ENCODE measurements around the gene DEAF1. TPM values are rescaled to one million over a fixed set of nuclear protein-coding genes. Genes with fewer than 3 reads are reported as not detected.

DEAF1 gene
- polyA plus RNA-seq, 1 donor (not counting 4 experiments of a cell fraction or from before 2014, with no cell fraction given), result 8.1 TPM

GRCh38 chr11:597166-597725, 97.8 kb downstream of the DEAF1 start:
- DNase-seq (ENCODE audit: low read depth, low spot score) (no peak), FAIRE-seq (no peak)
- Histone ChIP-seq H4K20me1 (ENCODE audit: control insufficient read depth, extremely low read depth, insufficient read depth, low read length) (no peaks in the 10 kb centered on the region), H3K79me2 (ENCODE audit: control insufficient read depth, insufficient read depth, low read length) (peaks cover 43% of the 10 kb centered on the region), H3K27ac (ENCODE audit: control insufficient read depth, insufficient read depth, low read length) (no peak overlapping the region), H3K4me1 (ENCODE audit: control insufficient read depth, extremely low read depth, insufficient read depth, low read length) (no peaks in the 10 kb centered on the region), H3K9ac (ENCODE audit: control insufficient read depth, extremely low read depth, insufficient read depth, low read length) (no peak overlapping the region), H3K4me2 (ENCODE audit: control insufficient read depth, extremely low read depth, insufficient read depth, low read depth, low read length) (no peak overlapping the region), H3K9me3 (ENCODE audit: control insufficient read depth, low read depth, low read length) (no peaks in the 10 kb centered on the region), H3K9me1 (ENCODE audit: control insufficient read depth, extremely low read depth, insufficient read depth, low read length) (no peaks in the 10 kb centered on the region), H3K36me3 (ENCODE audit: control insufficient read depth in 2 of 2, extremely low read depth in 1 of 2, insufficient read depth in 2 of 2, low read length in 2 of 2) (peaks cover 48 to 53% of the 10 kb centered on the region in 2 experiments), H3K27me3 (ENCODE audit: control insufficient read depth, extremely low read depth, insufficient read depth, low read length) (no peaks in the 10 kb centered on the region), H3K4me3 (ENCODE audit: control insufficient read depth in 2 of 3, extremely low read depth in 1 of 3, insufficient read depth in 2 of 3, low read depth in 1 of 3, low read length in 3 of 3) (no peak overlapping the region), H2AFZ (ENCODE audit: control insufficient read depth, low read length) (no peak overlapping the region)
- TF ChIP-seq EZH2 (IDR thresholded peaks at IDR 0.05; ENCODE audit: low read length) (no peak), CTCF (optimal IDR thresholded peaks at IDR 0.05 in 1 of 3, IDR thresholded peaks at IDR 0.05 in 1 of 3, conservative IDR thresholded peaks at IDR 0.05 in 1 of 3; ENCODE audit: extremely low read depth in 1 of 3, insufficient read depth in 2 of 3, low read length in 3 of 3) (peak in 2 of 3 experiments; percentile 15 to 16)
- dilution Hi-C loops (cut with MboI; ENCODE audit: extremely low pct_ligation_motif_present, low sequenced_read_pairs), result no loop called here

- DNase-seq (ENCODE audit: low read depth, low spot score) (no peak), FAIRE-seq (no peak)
- peaks cover 42% of the 10 kb centered on the region for H3K79me2 ChIP-seq (ENCODE audit: control insufficient read depth, insufficient read depth, low read length)
- H3K4me2 ChIP-seq (ENCODE audit: control insufficient read depth, extremely low read depth, insufficient read depth, low read depth, low read length), result no peak overlapping the region
- no peak overlapping the region for H3K4me3 ChIP-seq (ENCODE audit: control insufficient read depth in 2 of 3, extremely low read depth in 1 of 3, insufficient read depth in 2 of 3, low read depth in 1 of 3, low read length in 3 of 3)
- H2AFZ ChIP-seq (ENCODE audit: control insufficient read depth, low read length), result no peak overlapping the region
- H3K27me3 ChIP-seq (ENCODE audit: control insufficient read depth, extremely low read depth, insufficient read depth, low read length), result no peaks in the 10 kb centered on the region
- H3K27ac ChIP-seq (ENCODE audit: control insufficient read depth, insufficient read depth, low read length), result no peak overlapping the region
- H3K36me3 ChIP-seq (ENCODE audit: control insufficient read depth in 2 of 2, extremely low read depth in 1 of 2, insufficient read depth in 2 of 2, low read length in 2 of 2), result peaks cover 46 to 53% of the 10 kb centered on the region in 2 experiments
- no peaks in the 10 kb centered on the region for H3K4me1 ChIP-seq (ENCODE audit: control insufficient read depth, extremely low read depth, insufficient read depth, low read length)
- dilution Hi-C loops (cut with MboI; ENCODE audit: extremely low pct_ligation_motif_present, low sequenced_read_pairs), result no loop called here
- H3K9ac ChIP-seq (ENCODE audit: control insufficient read depth, extremely low read depth, insufficient read depth, low read length), result no peak overlapping the region
- H3K9me3 ChIP-seq (ENCODE audit: control insufficient read depth, low read depth, low read length), result no peaks in the 10 kb centered on the region
- no peak for TF ChIP-seq EZH2 (IDR thresholded peaks at IDR 0.05; ENCODE audit: low read length)
- no peak for TF ChIP-seq CTCF (optimal IDR thresholded peaks at IDR 0.05 in 1 of 3, IDR thresholded peaks at IDR 0.05 in 1 of 3, conservative IDR thresholded peaks at IDR 0.05 in 1 of 3; ENCODE audit: extremely low read depth in 1 of 3, insufficient read depth in 2 of 3, low read length in 3 of 3)
- no peaks in the 10 kb centered on the region for H4K20me1 ChIP-seq (ENCODE audit: control insufficient read depth, extremely low read depth, insufficient read depth, low read length)
- no peaks in the 10 kb centered on the region for H3K9me1 ChIP-seq (ENCODE audit: control insufficient read depth, extremely low read depth, insufficient read depth, low read length)
Observed at GRCh38 chr11:596374-596773, 98.6 kb downstream of the DEAF1 start.

Data from keratinocyte (primary cell).